DMS 273 (cell line): ENCODE data around the gene H2AZ1.

Experiments used
- DNase-seq: peaks from one replicate; lab custom pipeline; 2025; ENCODE audit not compliant: unreplicated experiment; lab: John Stamatoyannopoulos, UW

H2AZ1 gene

DNA sequence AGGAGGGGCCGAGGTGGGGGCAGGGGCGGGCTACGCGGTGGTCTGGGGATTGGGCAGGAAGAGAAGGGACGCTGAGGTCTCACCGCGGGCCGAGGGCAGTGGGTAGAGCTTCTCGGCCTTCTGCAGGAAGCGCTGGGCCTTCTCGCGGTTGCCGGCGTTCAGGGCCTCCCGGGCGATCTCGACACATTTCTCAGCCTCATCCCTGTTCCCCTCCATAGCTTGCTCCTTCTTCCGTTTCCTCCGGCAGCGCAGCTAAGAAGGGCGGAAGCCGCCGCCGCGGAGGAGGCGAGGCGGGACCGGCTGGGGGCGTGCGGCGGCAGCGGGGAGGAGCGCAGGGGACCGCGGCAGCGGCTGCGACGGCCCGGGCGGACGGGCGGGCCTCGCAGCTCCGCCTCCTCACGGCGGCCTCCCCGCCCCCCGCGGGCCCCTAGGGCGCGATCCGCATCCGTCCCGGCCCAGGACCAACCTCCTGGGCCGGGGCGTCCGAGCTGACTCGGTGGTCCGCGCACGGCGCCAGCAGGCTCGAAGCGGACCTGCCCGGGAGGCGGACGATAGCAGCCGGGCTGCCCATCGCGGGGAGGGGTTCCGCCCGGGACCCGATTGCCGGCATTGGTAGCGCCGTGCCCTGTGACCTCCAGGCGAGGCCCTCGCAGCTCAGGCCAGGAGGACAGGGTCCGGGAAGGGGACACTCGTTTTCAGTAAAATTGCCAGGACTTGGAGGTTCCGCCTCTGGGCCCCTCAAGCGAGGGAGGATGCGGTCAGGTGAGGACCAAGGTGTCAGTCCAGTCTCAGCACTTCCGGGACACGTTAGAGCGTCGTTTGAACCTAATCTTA is 3.5 kb downstream of the H2AZ1 start, which contains the start of gene DNAJB14:
TSS of gene DNAJB14 (minus strand) at position 263 of the 834 bp plus-strand sequence. CDS start at position 216, 47 bp downstream.
- DNase-seq = peak; percentile 88

GRCh38 chr4:99945718-99946355 is 4.2 kb downstream of the H2AZ1 start:
- DNase-seq = peak; percentile 62

DNA sequence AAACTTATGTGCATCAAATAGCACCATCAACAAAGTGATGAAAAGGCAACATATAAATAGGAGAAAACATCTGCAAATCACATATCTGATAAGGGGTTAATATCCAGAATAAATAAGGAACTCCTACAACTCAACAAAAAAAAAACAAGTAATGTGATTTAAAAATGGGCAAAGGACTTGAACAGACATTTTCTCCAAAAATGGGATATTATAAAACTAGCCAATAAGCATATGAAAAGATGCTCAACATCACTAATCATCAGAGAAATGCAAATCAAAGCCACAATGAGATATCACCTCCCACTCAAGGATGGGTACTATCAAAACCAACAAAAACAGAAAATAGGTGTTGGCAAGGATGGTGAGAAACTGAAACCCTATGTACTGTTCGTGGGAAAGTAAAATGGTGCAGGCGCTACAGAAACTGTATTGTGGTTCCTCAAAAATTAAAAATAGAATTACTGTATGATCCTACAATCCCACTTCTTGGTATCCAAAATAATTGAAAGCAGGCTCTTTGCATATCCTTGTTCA is 6.1 kb downstream of the H2AZ1 start:
- DNase-seq = no peak

DNA sequence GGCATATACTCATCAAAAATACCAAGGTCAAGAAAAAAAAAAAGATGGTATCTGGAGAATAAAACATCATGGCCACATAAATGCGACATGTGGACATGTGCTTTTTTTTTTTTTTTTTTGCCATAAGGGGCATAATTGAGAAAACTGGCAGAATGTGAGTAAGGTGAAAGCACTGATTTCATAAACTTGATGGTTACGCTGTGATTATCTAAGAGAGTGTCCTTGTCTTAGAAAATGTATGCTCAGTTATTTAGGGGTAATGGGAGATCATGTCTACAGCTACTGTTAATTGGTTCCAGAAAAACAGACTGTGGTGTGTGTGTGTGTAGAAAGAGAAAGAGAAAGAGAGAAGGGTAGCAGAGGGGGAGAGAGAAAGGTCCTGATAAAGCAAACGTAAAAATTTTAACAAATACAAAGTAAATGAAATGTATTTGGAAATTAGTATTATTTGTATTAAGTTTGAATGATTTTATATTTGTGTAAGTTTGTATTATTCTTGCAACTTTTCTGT is 11.8 kb downstream of the H2AZ1 start:
- no peak for DNase-seq

GRCh38 chr4:99934891-99935290 is 15.2 kb downstream of the H2AZ1 start:
- DNase-seq = no peak

DNA sequence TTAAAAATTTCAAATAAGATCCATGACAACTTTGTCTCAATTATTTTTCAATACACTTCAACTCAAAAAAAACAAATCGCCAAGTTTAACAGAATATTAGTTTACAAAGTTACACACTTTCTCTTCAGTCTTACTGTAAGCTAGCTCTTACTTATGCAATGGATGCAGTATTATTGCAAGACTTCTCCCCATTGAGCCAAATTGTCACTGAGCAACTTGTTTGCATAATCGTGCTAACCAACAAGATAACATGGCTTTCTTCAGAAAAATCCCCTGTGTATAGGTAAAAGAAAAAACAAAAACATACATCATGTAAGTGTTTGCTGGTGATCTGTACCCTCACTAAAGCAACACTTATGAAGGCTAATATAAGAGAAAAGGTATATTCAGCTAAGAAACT is 22.5 kb downstream of the H2AZ1 start:
- DNase-seq = no peak

DNA sequence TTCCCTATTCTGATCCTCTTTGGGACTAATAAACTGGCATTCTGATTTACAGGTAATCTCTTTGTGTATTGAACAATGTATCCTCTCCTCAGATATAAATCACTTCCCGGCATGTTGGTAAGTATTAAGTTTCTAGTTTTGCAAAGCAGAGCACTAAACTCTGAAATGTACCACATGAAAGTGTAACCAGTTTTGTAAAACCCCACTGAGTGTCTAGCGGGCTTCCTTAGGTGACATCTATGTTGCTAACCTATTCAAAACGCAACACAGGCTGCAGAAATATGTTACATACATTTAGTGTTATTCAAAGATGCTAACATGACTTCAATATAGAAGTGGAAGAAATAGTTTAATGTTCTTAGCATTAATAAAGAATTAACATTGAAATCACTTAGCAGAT is 28.9 kb downstream of the H2AZ1 start:
- DNase-seq = no peak

DNA sequence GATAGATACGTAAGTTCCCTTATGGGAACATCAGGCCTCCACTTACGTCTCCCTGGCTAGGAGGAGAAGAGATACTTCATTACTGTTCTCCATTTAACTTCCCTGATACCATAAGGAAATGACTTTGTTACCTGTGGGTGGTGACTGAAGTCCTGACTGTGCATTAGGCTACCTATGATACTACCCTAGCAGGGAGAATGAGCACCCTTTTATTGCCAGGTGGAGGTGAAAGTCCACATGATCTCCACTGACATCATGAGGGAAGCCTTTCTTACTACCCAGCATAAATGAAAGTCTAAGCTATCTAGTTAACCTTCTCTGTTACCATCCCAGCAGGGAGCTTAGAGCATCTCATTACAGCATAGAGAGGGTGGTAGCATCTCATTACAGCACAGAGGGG is 31.4 kb downstream of the H2AZ1 start:
- DNase-seq = no peak

DNA sequence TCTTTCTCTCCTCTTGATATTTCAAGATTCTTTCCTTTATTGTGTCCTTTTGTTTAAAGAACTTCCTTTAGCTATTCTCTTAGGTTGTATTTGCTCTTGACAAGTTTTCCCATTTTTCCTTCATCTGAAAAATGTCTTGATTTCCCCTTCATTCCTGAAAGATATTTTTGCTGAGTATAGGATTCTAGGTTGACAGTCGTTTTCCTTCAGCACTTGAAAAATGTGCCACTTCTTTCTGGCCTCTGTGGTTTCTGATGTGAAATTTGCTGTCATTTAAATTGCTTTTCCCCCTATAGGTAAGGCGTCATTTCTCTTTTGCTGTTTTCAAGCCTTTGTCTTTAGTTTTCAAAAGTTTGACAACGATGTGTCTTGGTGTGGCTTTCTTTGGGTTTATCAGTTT is 32.5 kb downstream of the H2AZ1 start:
- DNase-seq = no peak

DNA sequence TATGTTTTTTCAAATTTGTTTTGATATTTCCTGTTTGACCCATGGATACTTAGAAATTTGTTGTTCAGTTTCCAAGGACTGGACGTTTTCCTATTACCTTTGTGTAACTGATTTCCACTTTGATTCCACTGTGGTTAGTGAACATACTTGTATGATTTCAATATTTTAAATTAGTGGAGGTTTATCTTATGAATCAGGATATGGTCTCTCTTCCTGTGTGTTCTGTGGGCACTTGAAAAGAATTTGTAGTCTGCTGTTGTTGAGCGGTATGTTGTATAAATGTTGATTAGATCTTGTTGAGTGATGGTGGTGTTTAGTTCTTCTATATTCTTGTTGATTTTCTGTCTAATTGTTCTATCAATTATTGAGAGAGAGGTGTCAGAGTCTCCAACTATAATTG is 34.6 kb downstream of the H2AZ1 start:
- no peak for DNase-seq
